ENCODE data around the gene PDP2. TPM values are rescaled to one million over a fixed set of nuclear protein-coding genes. Genes with fewer than 3 reads are reported as not detected.
"Not testable (repeated sequence)": the region's sequence is repeated elsewhere in the genome, so short reads cannot be mapped to it uniquely, and the experiment has no call there.

PDP2 gene
- polyA plus RNA-seq, 1 of the 3 experiments (the other 2 are of a cell fraction): 4.7 TPM

GRCh38 chr16:66895999-66896398, 15.7 kb downstream of the PDP2 start:
- ChIA-PET CTCF (interaction anchor here (0.8 to 8.5 kb wide), 29 partner anchors 9 to 289 kb away, joined by 3 to 174 read pairs (median 6); partner anchors contain the start of genes CDH16, CES3, CIAO2B and NOL3), POLR2A (interaction anchor here (1.0 kb wide), 1 partner anchor 15 kb away, joined by 4 read pairs; the partner anchor contains the start of gene PDP2)
- Histone ChIP-seq H4K20me1 (ENCODE audit: insufficient read depth) (no peaks in the 10 kb centered on the region), H3K4me1 (ENCODE audit: control insufficient read depth in 1 of 2, insufficient read depth in 2 of 2, low read depth in 1 of 2, low read length in 1 of 2) (peaks cover 18 to 19% of the 10 kb centered on the region in 2 experiments), H3K79me2 (ENCODE audit: insufficient read depth) (no peaks in the 10 kb centered on the region), H3F3A (replicated peaks; ENCODE audit: insufficient read depth) (peaks cover 3% of the 10 kb centered on the region), H3K9ac (no peak overlapping the region), H3K9me2 (no peaks in the 10 kb centered on the region), H3K4me2 (no peak overlapping the region), H2AFZ (ENCODE audit: low read depth) (no peak overlapping the region), H3K27me3 (ENCODE audit: insufficient read depth) (no peaks in the 10 kb centered on the region), H3K27ac (ENCODE audit: low read depth in 2 of 2, low read length in 1 of 2) (no peak overlapping the region), H3K36me3 (replicated peaks in 1 of 2; ENCODE audit: control insufficient read depth in 1 of 2, insufficient read depth in 2 of 2, low read length in 1 of 2) (no peaks in the 10 kb centered on the region), H3K9me3 (no peaks in the 10 kb centered on the region), H3K4me3 (ENCODE audit: low read depth in 2 of 2, low read length in 1 of 2) (no peak overlapping the region)
- TF ChIP-seq NRF1 (IDR thresholded peaks at IDR 0.05; ENCODE audit: low read depth, low read length) (no peak), EZH2phosphoT487 (IDR thresholded peaks at IDR 0.05; ENCODE audit: borderline replicate concordance, low read depth) (no peak), USF1 (IDR thresholded peaks at IDR 0.05; ENCODE audit: borderline replicate concordance, low read depth) (no peak), RXRA (IDR thresholded peaks at IDR 0.05; ENCODE audit: borderline replicate concordance, low read depth) (no peak), TCF12 (IDR thresholded peaks at IDR 0.05) (no peak), FOSL2 (IDR thresholded peaks at IDR 0.05; ENCODE audit: borderline replicate concordance, low read depth) (no peak), FOXM1 (IDR thresholded peaks at IDR 0.05; ENCODE audit: low read depth) (no peak), RFX5 (IDR thresholded peaks at IDR 0.05; ENCODE audit: low read length) (no peak), RAD21 (IDR thresholded peaks at IDR 0.05; ENCODE audit: low read length) (no peak), EP300 (IDR thresholded peaks at IDR 0.05; ENCODE audit: borderline replicate concordance in 1 of 2, low read depth in 1 of 2, low read length in 1 of 2) (no peak), TEAD4 (IDR thresholded peaks at IDR 0.05; ENCODE audit: borderline replicate concordance, insufficient read depth) (no peak), YY1 (IDR thresholded peaks at IDR 0.05; ENCODE audit: low read depth) (no peak), FOXJ3 (CRISPR knock-in tag; IDR thresholded peaks at IDR 0.05) (no peak), ELF1 (IDR thresholded peaks at IDR 0.05) (no peak), CHD2 (IDR thresholded peaks at IDR 0.05; ENCODE audit: low read length, partially characterized antibody) (no peak), TAF1 (IDR thresholded peaks at IDR 0.05; ENCODE audit: borderline replicate concordance, low read depth, low read length) (no peak)
- TF ChIP-seq, protein P1, sequence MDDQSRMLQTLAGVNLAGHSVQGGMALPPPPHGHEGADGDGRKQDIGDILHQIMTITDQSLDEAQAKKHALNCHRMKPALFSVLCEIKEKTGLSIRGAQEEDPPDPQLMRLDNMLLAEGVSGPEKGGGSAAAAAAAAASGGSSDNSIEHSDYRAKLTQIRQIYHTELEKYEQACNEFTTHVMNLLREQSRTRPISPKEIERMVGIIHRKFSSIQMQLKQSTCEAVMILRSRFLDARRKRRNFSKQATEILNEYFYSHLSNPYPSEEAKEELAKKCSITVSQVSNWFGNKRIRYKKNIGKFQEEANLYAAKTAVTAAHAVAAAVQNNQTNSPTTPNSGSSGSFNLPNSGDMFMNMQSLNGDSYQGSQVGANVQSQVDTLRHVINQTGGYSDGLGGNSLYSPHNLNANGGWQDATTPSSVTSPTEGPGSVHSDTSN (IDR thresholded peaks at IDR 0.05): no peak
- DNase-seq: no peak
- 94% methylated on average over 3 of the region's 3 CpGs for WGBS (ENCODE audit: low lambda C conversion rate)

GRCh38 chr16:66896682-66897081, 16.4 kb downstream of the PDP2 start:
- CTCF ChIA-PET: interaction anchor here (1.3 to 8.5 kb wide), 7 partner anchors 9 to 54 kb away, joined by 3 to 174 read pairs (median 35); partner anchors contain the start of genes CDH16, CIAO2B and RRAD
- POLR2A ChIA-PET: not testable (repeated sequence)
- WGBS (ENCODE audit: low lambda C conversion rate): 93% methylated on average over 5 of the region's 5 CpGs

More at GRCh38 chr16:66896682-66897081, 16.4 kb downstream of the PDP2 start:
- H3K27me3 ChIP-seq (ENCODE audit: insufficient read depth); H3K9ac ChIP-seq; H2AFZ ChIP-seq (ENCODE audit: low read depth); H3K79me2 ChIP-seq (ENCODE audit: insufficient read depth); H3K4me3 ChIP-seq (ENCODE audit: low read depth in 2 of 2, low read length in 1 of 2); H3K36me3 ChIP-seq (replicated peaks in 1 of 2; ENCODE audit: control insufficient read depth in 1 of 2, insufficient read depth in 2 of 2, low read length in 1 of 2); H3K9me2 ChIP-seq; H4K20me1 ChIP-seq (ENCODE audit: insufficient read depth); H3K27ac ChIP-seq (ENCODE audit: low read depth in 2 of 2, low read length in 1 of 2); DNase-seq; H3K4me2 ChIP-seq; H3F3A ChIP-seq (replicated peaks; ENCODE audit: insufficient read depth); H3K9me3 ChIP-seq: not testable (repeated sequence)
- H3K4me1 ChIP-seq (ENCODE audit: control insufficient read depth in 1 of 2, insufficient read depth in 2 of 2, low read depth in 1 of 2, low read length in 1 of 2): peaks cover 19% of the 10 kb centered on the region in 2 experiments
